HCT116 (cell line): ENCODE results near the gene DHRS2. TPM values are rescaled to one million over a fixed set of nuclear protein-coding genes. Genes with fewer than 3 reads are reported as not detected.

Experiments
- ATAC-seq: fragments of 200-7000 bp; cut with Tn5 transposase; 2 replicates; pipeline ENCODE4 v1.9.1; 2020; ENCODE audit warnings: mild to moderate bottlenecking, moderate library complexity
- BruUV-seq: library from RNA; stranded (reverse); fragments of 400-500 nt; replicated peaks from 2 replicates; lab custom pipeline; 2021; lab: Mats Ljungman, UMichigan
- CTCF ChIA-PET: fragments of 300-600 bp; sonication (Branson Sonifier 250); formaldehyde crosslinking; loops from one replicate; lab custom pipeline; 2021; ENCODE audit warnings: antibody characterized with exemption; lab: Charles Lee
- POLR2A ChIA-PET: fragments of 300-600, 350-600 bp; sonication (Branson Sonifier 250); formaldehyde crosslinking; loops from one replicate; lab custom pipeline; 2021; ENCODE audit warnings: antibody characterized with exemption; lab: Charles Lee
- RAD21 ChIA-PET, 2 experiments: fragments of 300-600 bp; sonication (Branson Sonifier 250); formaldehyde crosslinking; loops; one replicate each; lab custom pipeline; 2023; ENCODE audit warnings: low total read pairs in 2 of 2; ENCODE audit not compliant: uncharacterized antibody in 2 of 2, unreplicated experiment in 2 of 2, low non-redundant PET in 1 of 2; lab: Charles Lee
- DNase-seq: peaks from one replicate; pipeline ENCODE4 v3.0.0-alpha.2; 2010; ENCODE audit warnings: low read depth, low spot score
- H2AFZ ChIP-seq: fragments of 200-600 bp; shearing (Covaris generic), sonication (generic); 2 replicates; pipeline ENCODE4 v1.6.1; 2017; ENCODE audit warnings: low read depth, mixed run types, mixed read lengths, antibody characterized with exemption, low read length; ENCODE audit not compliant: poor library complexity, severe bottlenecking
- H3K27ac ChIP-seq: 2 replicates; pipeline ENCODE4 v1.5.1; 2012; ENCODE audit warnings: low read depth, low read length
- H3K27me3 ChIP-seq: fragments of 200-600 bp; sonication (generic); 2 replicates; pipeline ENCODE4 v1.6.1; 2016; ENCODE audit warnings: mixed run types, low read length, mixed read lengths; ENCODE audit not compliant: insufficient read depth
- H3K36me3 ChIP-seq, 2 experiments: fragments of 200-500 bp in 1 of 2; fragments of 200-600 bp in 1 of 2; sonication (Bioruptor generic) in 1 of 2; sonication (generic) in 1 of 2; 2 replicates each; pipeline versions ENCODE4 v1.5.1 to v1.6.1; 2014 to 2016; ENCODE audit warnings: low read length in 2 of 2, inconsistent platforms in 1 of 2, mixed read lengths in 1 of 2, mixed run types in 1 of 2; ENCODE audit not compliant: insufficient read depth in 2 of 2, control insufficient read depth in 1 of 2
- H3K4me1 ChIP-seq, 2 experiments: fragments of 200-600 bp in 1 of 2; sonication (generic) in 1 of 2; 2 replicates each; pipeline versions ENCODE4 v1.5.1 to v1.6.1; 2012 to 2017; ENCODE audit warnings: low read length in 2 of 2, inconsistent platforms in 1 of 2, mild to moderate bottlenecking in 1 of 2, mixed read lengths in 1 of 2, mixed run types in 1 of 2, moderate library complexity in 1 of 2; ENCODE audit not compliant: insufficient read depth in 2 of 2, control insufficient read depth in 1 of 2
- H3K4me2 ChIP-seq: fragments of 200-600 bp; sonication (generic); 2 replicates; pipeline ENCODE4 v1.6.1; 2017; ENCODE audit warnings: mixed run types, low read length, mixed read lengths
- H3K4me3 ChIP-seq, 2 experiments: fragments of 200-600 bp in 1 of 2; sonication (generic) in 1 of 2; replicated peaks in 1 of 2; 2 replicates each; pipeline ENCODE4 v1.5.1; 2011 to 2016; ENCODE audit warnings: low read length in 2 of 2, control low read depth in 1 of 2, low read depth in 1 of 2, mild to moderate bottlenecking in 1 of 2, mixed read lengths in 1 of 2, mixed run types in 1 of 2
- H3K79me2 ChIP-seq: fragments of 200-600 bp; sonication (generic); 2 replicates; pipeline ENCODE4 v1.6.1; 2017; ENCODE audit warnings: mild to moderate bottlenecking, mixed run types, low read length, moderate library complexity, mixed read lengths; ENCODE audit not compliant: insufficient read depth
- H3K9ac ChIP-seq: fragments of 200-600 bp; sonication (generic); 2 replicates; pipeline ENCODE4 v1.6.1; 2016; ENCODE audit warnings: low read length, mixed read lengths
- H3K9me2 ChIP-seq: fragments of 200-600 bp; sonication (generic), shearing (Covaris generic); 2 replicates; pipeline ENCODE4 v1.6.1; 2017; ENCODE audit warnings: mixed run types, mild to moderate bottlenecking, moderate library complexity; ENCODE audit not compliant: insufficient read depth
- H3K9me3 ChIP-seq, 2 experiments: fragments of 200-500 bp in 1 of 2; fragments of 200-600 bp in 1 of 2; sonication (Bioruptor generic) in 1 of 2; sonication (generic) in 1 of 2; 2 replicates each; pipeline ENCODE4 v1.6.1; 2014 to 2017; ENCODE audit warnings: low read length in 2 of 2, mixed read lengths in 2 of 2, inconsistent platforms in 1 of 2, low read depth in 1 of 2, mild to moderate bottlenecking in 1 of 2, mixed run types in 1 of 2, moderate library complexity in 1 of 2; ENCODE audit not compliant: control insufficient read depth in 1 of 2, insufficient read depth in 1 of 2
- H4K20me1 ChIP-seq: fragments of 200-600 bp; sonication (generic), shearing (Covaris generic); 2 replicates; pipeline ENCODE4 v1.6.1; 2017; ENCODE audit warnings: mixed run types, mild to moderate bottlenecking, moderate library complexity; ENCODE audit not compliant: insufficient read depth
- ATF3 ChIP-seq: IDR thresholded peaks from 2 replicates; pipeline ENCODE4 v1.6.1; 2012
- CBX3 ChIP-seq: IDR thresholded peaks from 2 replicates; pipeline ENCODE4 v1.6.1; 2012; ENCODE audit warnings: low read depth
- CEBPB ChIP-seq: IDR thresholded peaks from 2 replicates; pipeline ENCODE4 v1.6.1; 2012; ENCODE audit warnings: low read depth
- CTCF ChIP-seq, 3 experiments: fragments of 200-600 bp in 1 of 3; sonication (generic) in 1 of 3; IDR thresholded peaks in 2 of 3; conservative IDR thresholded peaks in 1 of 3; 2 replicates each; pipeline ENCODE4 v1.5.1; 2012 to 2017; ENCODE audit warnings: low read depth in 2 of 3, low read length in 2 of 3, antibody characterized with exemption in 1 of 3, borderline replicate concordance in 1 of 3, control low read depth in 1 of 3, mild to moderate bottlenecking in 1 of 3, mixed read lengths in 1 of 3, mixed run types in 1 of 3, moderate library complexity in 1 of 3; ENCODE audit not compliant: insufficient read depth in 1 of 3
- EGR1 ChIP-seq: IDR thresholded peaks from 2 replicates; pipeline ENCODE4 v1.6.1; 2012; ENCODE audit warnings: low read depth
- EZH2phosphoT487 ChIP-seq: fragments of 200-600 bp; IDR thresholded peaks from 2 replicates; pipeline ENCODE4 v1.6.1; 2018; ENCODE audit warnings: antibody characterized with exemption, borderline replicate concordance
- FOSL1 ChIP-seq: IDR thresholded peaks from 2 replicates; pipeline ENCODE4 v1.6.1; 2012; ENCODE audit warnings: low read depth
- JUND ChIP-seq: IDR thresholded peaks from 2 replicates; pipeline ENCODE4 v1.6.1; 2012
- MAX ChIP-seq: IDR thresholded peaks from 2 replicates; pipeline ENCODE4 v1.6.1; 2012
- POLR2A ChIP-seq: IDR thresholded peaks from 2 replicates; pipeline ENCODE4 v1.7.0; 2011; ENCODE audit warnings: borderline replicate concordance; ENCODE audit not compliant: insufficient read depth, insufficient read length; ENCODE audit errors: extremely low read depth
- POLR2AphosphoS5 ChIP-seq: IDR thresholded peaks from 2 replicates; pipeline ENCODE4 v1.6.1; 2011; ENCODE audit warnings: mild to moderate bottlenecking, low read depth, low read length, moderate library complexity
- RAD21 ChIP-seq: IDR thresholded peaks from 2 replicates; pipeline ENCODE4 v1.6.1; 2012; ENCODE audit warnings: low read depth, mild to moderate bottlenecking
- REST ChIP-seq: IDR thresholded peaks from 2 replicates; pipeline ENCODE4 v1.6.1; 2012; ENCODE audit warnings: low read depth
- SIN3A ChIP-seq: IDR thresholded peaks from 2 replicates; pipeline ENCODE4 v1.6.1; 2012; ENCODE audit warnings: low read depth
- SP1 ChIP-seq: IDR thresholded peaks from 2 replicates; pipeline ENCODE4 v1.6.1; 2012; ENCODE audit warnings: low read depth
- TCF7L2 ChIP-seq: IDR thresholded peaks from 2 replicates; pipeline ENCODE4 v1.7.0; 2011; ENCODE audit warnings: borderline replicate concordance, inconsistent platforms; ENCODE audit not compliant: insufficient read depth, insufficient read length; ENCODE audit errors: extremely low read depth
- YY1 ChIP-seq: IDR thresholded peaks from 2 replicates; pipeline ENCODE4 v1.6.1; 2011; ENCODE audit warnings: low read length, low read depth, moderate library complexity, mild to moderate bottlenecking; ENCODE audit not compliant: insufficient replicate concordance; ENCODE audit errors: extremely low read depth
- ZBTB33 ChIP-seq: IDR thresholded peaks from 2 replicates; pipeline ENCODE4 v1.6.1; 2011; ENCODE audit warnings: mild to moderate bottlenecking, low read length, moderate library complexity; ENCODE audit not compliant: insufficient replicate concordance; ENCODE audit errors: extremely low read depth
- ZFX ChIP-seq: fragments of 450-650 bp; IDR thresholded peaks from 2 replicates; pipeline ENCODE4 v1.6.1; 2017
- ZNF274 ChIP-seq: fragments of 200-500 bp; sonication (Bioruptor generic); IDR thresholded peaks from 2 replicates; pipeline ENCODE4 v1.6.1; 2014; ENCODE audit warnings: mild to moderate bottlenecking, low read depth, low read length, inconsistent platforms
- intact Hi-C: fragments of 100-400 bp; cut with micrococcal nuclease; formaldehyde crosslinking; loops from 2 replicates; pipeline ENCODE4 v1.10.0; 2022
- total RNA-seq: library from RNA; stranded (reverse); gene quantifications from one replicate; pipeline ENCODE4 v1.2.1, GENCODE V29; 2021; ENCODE audit not compliant: unreplicated experiment

DHRS2 gene
- total RNA-seq, 1 experiment from 2014 or later, result 10.0 TPM

- Histone ChIP-seq H2AFZ (no peak overlapping the region), H3K9me2 (no peaks in the 10 kb centered on the region), H3K9ac (no peak overlapping the region), H3K4me3 (no peak overlapping the region), H3K4me2 (no peak overlapping the region), H3K27me3 (no peaks in the 10 kb centered on the region), H3K9me3 (no peaks in the 10 kb centered on the region), H3K4me1 (peaks cover 0 to 6% of the 10 kb centered on the region in 2 experiments; a peak in 1 of 4 replicates), H4K20me1 (no peaks in the 10 kb centered on the region), H3K79me2 (no peaks in the 10 kb centered on the region)
- ChIA-PET CTCF (interaction anchor here (1.7 kb wide), 1 partner anchor 11 kb away, joined by 8 read pairs; no protein-coding TSS in a partner anchor), RAD21 (no interaction called here)
- ATAC-seq (no peak), DNase-seq (no peak)
- TF ChIP-seq ZBTB33, result no peak
- no peak for TF ChIP-seq MAX
- no peak for TF ChIP-seq FOSL1
- TF ChIP-seq REST, result no peak
- no peak for TF ChIP-seq CBX3
- TF ChIP-seq SP1, result no peak
- no peak for TF ChIP-seq CEBPB
- no peak for TF ChIP-seq CTCF (IDR thresholded peaks at IDR 0.05 in 2 of 3, conservative IDR thresholded peaks at IDR 0.05 in 1 of 3; ENCODE audit: borderline replicate concordance in 1 of 3, insufficient read depth in 1 of 3, low read depth in 2 of 3, low read length in 2 of 3)
- no peak for TF ChIP-seq ZFX
- no peak for TF ChIP-seq JUND
- no peak for TF ChIP-seq ATF3
- no peak for TF ChIP-seq POLR2A
- no peak for TF ChIP-seq EZH2phosphoT487
- no peak for TF ChIP-seq SIN3A
- no peak for TF ChIP-seq ZNF274
- TF ChIP-seq POLR2AphosphoS5, result no peak
- no peak for TF ChIP-seq YY1
- no peak for TF ChIP-seq TCF7L2
- no peak for TF ChIP-seq EGR1
- no peak for TF ChIP-seq RAD21
- TF ChIP-seq, all 23 proteins: peak for 0
- intact Hi-C loops, result no loop called here
- H3K27ac ChIP-seq, result no peak overlapping the region
- no peaks in the 10 kb centered on the region for H3K36me3 ChIP-seq
- POLR2A ChIA-PET, result no interaction called here
- BruUV-seq, result no TSS peak
Measured at GRCh38 chr14:23600322-23600707, 35.8 kb upstream of the DHRS2 start.
